GM19395 (cell line): ENCODE measurements around the gene DPP6.

Experiments used
- ATAC-seq: cut with Tn5 transposase; IDR thresholded peaks from one replicate; pipeline ENCODE4 v1.9.1; 2021; ENCODE audit warnings: mild to moderate bottlenecking, moderate library complexity; ENCODE audit not compliant: unreplicated experiment

Gene DPP6

GRCh38 chr7:154438571-154439367 is 386.6 kb downstream of the DPP6 start:
- ATAC-seq: no peak

GRCh38 chr7:154440058-154440457 is 387.9 kb downstream of the DPP6 start:
- ATAC-seq: no peak

- no peak for ATAC-seq
These were observed 388.5 kb downstream of the DPP6 start for GRCh38 chr7:154440651-154441050.

- ATAC-seq: no peak
These were observed 389.6 kb downstream of the DPP6 start for GRCh38 chr7:154441811-154442210.

- no peak for ATAC-seq
These were observed 390.7 kb downstream of the DPP6 start for GRCh38 chr7:154442939-154443338.

GRCh38 chr7:154450451-154450850 is 398.3 kb downstream of the DPP6 start:
- ATAC-seq: no peak

GRCh38 chr7:154451480-154452457 is 399.6 kb downstream of the DPP6 start:
- ATAC-seq: no peak

GRCh38 chr7:154463794-154464193 is 411.6 kb downstream of the DPP6 start:
- ATAC-seq: no peak

- no peak for ATAC-seq
These were observed 417.5 kb downstream of the DPP6 start for GRCh38 chr7:154469652-154470051.

- no peak for ATAC-seq
These were observed 420.1 kb downstream of the DPP6 start for GRCh38 chr7:154472343-154472742.

GRCh38 chr7:154473360-154473759 is 421.2 kb downstream of the DPP6 start:
- no peak for ATAC-seq

- no peak for ATAC-seq
These were observed 422.8 kb downstream of the DPP6 start for GRCh38 chr7:154474903-154475520.

- ATAC-seq: no peak
These were observed 423.7 kb downstream of the DPP6 start for GRCh38 chr7:154475864-154476263.

GRCh38 chr7:154480817-154481216 is 428.6 kb downstream of the DPP6 start:
- no peak for ATAC-seq

GRCh38 chr7:154482863-154483262 is 430.7 kb downstream of the DPP6 start:
- no peak for ATAC-seq

- ATAC-seq: no peak
These were observed 432.2 kb downstream of the DPP6 start for GRCh38 chr7:154484406-154484805.

GRCh38 chr7:154484943-154485342 is 432.7 kb downstream of the DPP6 start:
- no peak for ATAC-seq

- no peak for ATAC-seq
These were observed 437.7 kb downstream of the DPP6 start for GRCh38 chr7:154489897-154490296.

- no peak for ATAC-seq
These were observed 441.4 kb downstream of the DPP6 start for GRCh38 chr7:154493594-154493993.

- ATAC-seq: no peak
These were observed 445.6 kb downstream of the DPP6 start for GRCh38 chr7:154497751-154498150.

GRCh38 chr7:154503962-154504550 is 451.9 kb downstream of the DPP6 start:
- ATAC-seq: peak; percentile 91
